Epithelial cell of proximal tubule (primary cell): ENCODE measurements around the gene TNNC2. TPM values are rescaled to one million over a fixed set of nuclear protein-coding genes. Genes with fewer than 3 reads are reported as not detected.

Source experiments
- DNase-seq: peaks from one replicate; pipeline ENCODE4 v3.0.0-alpha.2; 2011; ENCODE audit warnings: low read depth
- H3K4me3 ChIP-seq: 2 replicates; pipeline ENCODE4 v1.5.1; 2011; ENCODE audit warnings: low read depth, mild to moderate bottlenecking, low read length
- CTCF ChIP-seq: conservative IDR thresholded peaks from 2 replicates; pipeline ENCODE4 v1.5.1; 2012; ENCODE audit warnings: low read depth, mild to moderate bottlenecking, low read length
- total RNA-seq: library from RNA; depleted of rRNA; stranded (reverse); fragments of >200 nt; gene quantifications from 2 replicates; pipeline ENCODE4 v1.2.3, GENCODE V29; 2015

TNNC2 gene
- total RNA-seq, 1 donor from 2014 or later, result not detected

- no peak for DNase-seq
- H3K4me3 ChIP-seq, result no peak overlapping the region
- no peak for TF ChIP-seq CTCF
Measured at GRCh38 chr20:45848969-45849582, 22.0 kb upstream of the TNNC2 start.

GRCh38 chr20:45848421-45848820, 21.3 kb upstream of the TNNC2 start:
- no peak for DNase-seq
- no peak overlapping the region for H3K4me3 ChIP-seq
- no peak for TF ChIP-seq CTCF

- TF ChIP-seq CTCF, result no peak
- no peak for DNase-seq
Measured at GRCh38 chr20:45845452-45845851, 18.3 kb upstream of the TNNC2 start.

GRCh38 chr20:45843506-45843905, 16.4 kb upstream of the TNNC2 start:
- H3K4me3 ChIP-seq, result no peak overlapping the region
- DNase-seq, result no peak
- no peak for TF ChIP-seq CTCF

More at GRCh38 chr20:45845452-45845851, 18.3 kb upstream of the TNNC2 start:
- H3K4me3 ChIP-seq, result no peak overlapping the region

GRCh38 chr20:45842169-45842812, 15.2 kb upstream of the TNNC2 start:
- TF ChIP-seq CTCF, result no peak
- DNase-seq, result no peak
- no peak overlapping the region for H3K4me3 ChIP-seq

- no peak overlapping the region for H3K4me3 ChIP-seq
- no peak for TF ChIP-seq CTCF
- no peak for DNase-seq
Measured at GRCh38 chr20:45841407-45842129, 14.5 kb upstream of the TNNC2 start.
